ENCODE results near the gene ZNF223.

ZNF223 gene

DNA sequence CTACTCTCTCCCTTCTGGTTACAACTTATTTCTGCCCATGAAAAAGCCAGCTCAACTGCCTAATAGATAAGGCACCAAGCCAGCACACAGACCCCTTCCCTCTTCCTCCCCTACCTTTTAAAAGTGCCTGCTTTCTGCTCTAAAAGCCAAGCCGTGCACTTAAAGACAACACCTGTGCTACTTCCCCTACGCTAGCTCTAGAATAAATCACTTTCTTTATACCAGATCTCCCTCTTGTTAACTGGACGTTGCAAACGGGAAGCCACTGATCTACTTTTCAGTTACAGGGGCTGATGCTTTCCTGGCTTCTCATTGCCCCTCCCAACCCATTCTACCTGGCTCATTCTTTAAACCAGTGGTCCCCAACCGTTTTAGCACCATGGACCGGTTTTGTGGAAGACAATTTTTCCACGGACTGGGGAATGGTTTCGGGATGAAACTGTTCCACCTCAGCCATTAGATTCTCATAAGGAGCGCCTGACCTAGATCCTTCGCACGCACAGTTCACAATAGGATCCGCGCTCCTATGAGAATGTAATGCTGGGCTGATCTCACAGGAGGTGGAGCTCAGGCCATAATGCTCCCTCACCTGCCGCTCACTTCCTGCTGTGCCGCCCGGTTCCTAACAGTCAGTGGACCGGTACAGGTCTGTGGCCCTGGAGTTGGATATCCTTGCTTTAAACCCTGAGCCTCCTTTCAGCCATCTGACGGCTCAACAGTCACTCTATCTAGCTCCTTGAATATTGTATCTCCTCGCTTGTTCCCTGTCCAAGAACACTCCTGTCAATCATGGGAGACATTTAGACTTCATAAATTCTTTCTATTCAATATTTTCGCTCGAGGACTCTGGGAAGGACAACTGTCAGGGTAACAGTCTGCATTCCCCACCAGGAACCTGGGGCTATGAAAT, 841 bp upstream of the ZNF223 start:
- peak overlapping the region; percentile 78 for H3K27ac Mint-ChIP-seq
- H3K27me3 Mint-ChIP-seq, result peaks cover 24% of the 10 kb centered on the region
- H3K36me3 Mint-ChIP-seq (ENCODE audit: low read depth), result peaks cover 31% of the 10 kb centered on the region
- H3K9me3 Mint-ChIP-seq, result peaks cover 49% of the 10 kb centered on the region
- H3K4me3 Mint-ChIP-seq, result peak overlapping the region; percentile 87
- peaks cover 29% of the 10 kb centered on the region for H3K4me1 Mint-ChIP-seq (ENCODE audit: low read depth)

DNA sequence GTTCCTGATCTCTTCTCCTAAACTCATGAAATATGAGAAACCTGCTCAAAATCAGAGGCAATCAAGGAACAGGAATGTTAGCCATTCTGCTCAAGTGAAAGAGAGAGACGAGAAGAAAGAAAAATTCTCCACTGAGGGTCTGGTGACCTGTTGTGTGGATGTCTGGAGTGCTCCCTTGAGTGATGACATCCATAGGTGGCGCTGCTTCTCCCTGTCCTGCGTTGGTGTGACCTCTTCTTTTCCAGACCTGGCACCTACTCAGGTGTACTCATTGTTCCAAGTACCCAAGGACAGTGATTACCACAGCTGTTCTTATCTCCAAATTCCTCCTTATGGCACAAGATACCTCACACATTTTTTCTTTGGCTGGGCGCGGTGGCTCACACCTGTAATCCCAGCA, 4.0 kb downstream of the ZNF223 start:
- Mint-ChIP-seq H3K27ac (no peak overlapping the region), H3K4me3 (no peak overlapping the region), H3K27me3 (peaks cover 1% of the 10 kb centered on the region), H3K4me1 (ENCODE audit: low read depth) (peaks cover 23% of the 10 kb centered on the region), H3K36me3 (ENCODE audit: low read depth) (peaks cover 66% of the 10 kb centered on the region), H3K9me3 (peaks cover 40% of the 10 kb centered on the region)

DNA sequence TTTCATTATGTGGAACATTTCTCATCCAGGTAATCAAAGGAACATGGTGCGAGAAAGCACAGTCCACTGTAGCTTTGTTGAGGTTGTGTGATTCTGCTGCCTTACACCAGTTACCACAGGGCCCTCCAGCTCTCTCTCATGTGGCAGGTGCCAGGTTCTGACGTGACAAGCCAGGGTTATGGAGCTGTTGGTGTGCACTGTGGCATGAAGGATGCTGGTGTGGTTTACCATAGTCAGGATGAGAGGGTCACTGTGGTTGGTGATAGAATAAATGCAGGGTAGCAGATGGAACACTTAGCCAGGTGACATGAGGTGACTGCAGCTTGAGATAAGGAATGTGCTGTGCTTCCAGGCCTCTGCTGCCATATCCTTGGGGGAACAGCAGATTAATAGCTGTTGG, 7.4 kb downstream of the ZNF223 start:
- no peak overlapping the region for H3K27ac Mint-ChIP-seq
- H3K36me3 Mint-ChIP-seq (ENCODE audit: low read depth), result peaks cover 84% of the 10 kb centered on the region
- no peaks in the 10 kb centered on the region for H3K27me3 Mint-ChIP-seq
- peaks cover 42% of the 10 kb centered on the region for H3K9me3 Mint-ChIP-seq
- no peak overlapping the region for H3K4me3 Mint-ChIP-seq
- H3K4me1 Mint-ChIP-seq (ENCODE audit: low read depth), result no peaks in the 10 kb centered on the region

DNA sequence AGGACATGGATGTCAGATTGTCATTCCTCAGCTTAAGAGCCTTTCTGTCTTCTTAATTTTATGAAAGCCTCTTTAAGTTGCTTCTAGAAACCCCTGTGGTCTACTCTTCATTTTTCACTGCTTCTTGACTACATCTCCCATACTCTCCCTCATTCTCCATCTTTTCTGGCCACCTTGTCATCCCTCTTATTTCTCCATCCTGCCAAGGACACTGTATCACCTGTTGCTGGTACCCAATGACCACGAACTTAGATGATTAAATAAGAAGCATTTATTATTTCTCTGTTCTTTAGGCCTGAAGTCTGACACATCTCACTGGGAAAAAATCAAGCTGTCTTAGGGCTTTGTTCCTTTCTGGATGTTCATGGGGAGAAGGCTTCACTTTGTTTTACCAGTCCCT, 9.2 kb downstream of the ZNF223 start:
- H3K4me3 Mint-ChIP-seq, result no peak overlapping the region
- H3K36me3 Mint-ChIP-seq (ENCODE audit: low read depth), result peaks cover 81% of the 10 kb centered on the region
- no peaks in the 10 kb centered on the region for H3K4me1 Mint-ChIP-seq (ENCODE audit: low read depth)
- H3K9me3 Mint-ChIP-seq, result peaks cover 32% of the 10 kb centered on the region
- H3K27me3 Mint-ChIP-seq, result no peaks in the 10 kb centered on the region
- H3K27ac Mint-ChIP-seq, result no peak overlapping the region

DNA sequence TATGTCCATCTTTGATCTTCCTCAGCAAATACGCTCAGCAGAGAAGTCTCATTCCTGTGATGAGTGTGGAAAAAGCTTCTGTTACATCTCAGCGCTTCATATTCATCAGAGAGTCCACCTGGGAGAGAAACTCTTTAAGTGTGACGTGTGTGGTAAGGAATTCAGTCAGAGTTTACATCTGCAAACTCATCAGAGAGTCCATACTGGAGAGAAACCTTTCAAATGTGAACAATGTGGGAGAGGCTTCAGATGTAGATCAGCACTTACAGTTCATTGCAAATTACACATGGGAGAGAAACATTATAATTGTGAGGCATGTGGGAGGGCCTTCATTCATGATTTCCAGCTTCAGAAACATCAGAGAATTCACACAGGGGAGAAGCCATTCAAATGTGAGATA, 14.5 kb downstream of the ZNF223 start:
- Mint-ChIP-seq H3K4me3 (no peak overlapping the region), H3K27me3 (no peaks in the 10 kb centered on the region), H3K4me1 (ENCODE audit: low read depth) (peaks cover 5% of the 10 kb centered on the region), H3K27ac (no peak overlapping the region), H3K36me3 (ENCODE audit: low read depth) (peaks cover 68% of the 10 kb centered on the region), H3K9me3 (peaks cover 53% of the 10 kb centered on the region)

DNA sequence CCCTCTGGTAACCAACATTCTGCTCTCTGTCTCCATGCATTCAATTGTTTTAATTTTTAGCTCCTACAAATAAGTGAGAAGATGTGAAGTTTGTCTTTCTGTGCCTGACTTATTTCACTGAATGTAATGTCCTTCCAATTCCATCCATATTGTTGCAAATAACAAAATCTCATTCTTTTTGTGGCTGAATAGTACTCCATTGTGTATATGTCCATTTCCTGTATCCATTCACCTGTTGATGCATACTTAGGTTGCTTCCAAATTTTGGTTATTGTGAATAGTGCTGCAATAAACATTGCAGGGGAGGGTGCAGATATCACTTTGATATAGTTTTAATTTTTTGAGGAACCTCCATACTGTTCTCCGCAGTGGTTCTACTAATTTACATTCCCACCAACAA, 17.6 kb downstream of the ZNF223 start:
- H3K4me3 Mint-ChIP-seq, result no peak overlapping the region
- peaks cover 53% of the 10 kb centered on the region for H3K9me3 Mint-ChIP-seq
- peaks cover 46% of the 10 kb centered on the region for H3K36me3 Mint-ChIP-seq (ENCODE audit: low read depth)
- H3K27me3 Mint-ChIP-seq, result no peaks in the 10 kb centered on the region
- peaks cover 25% of the 10 kb centered on the region for H3K4me1 Mint-ChIP-seq (ENCODE audit: low read depth)
- H3K27ac Mint-ChIP-seq, result no peak overlapping the region

DNA sequence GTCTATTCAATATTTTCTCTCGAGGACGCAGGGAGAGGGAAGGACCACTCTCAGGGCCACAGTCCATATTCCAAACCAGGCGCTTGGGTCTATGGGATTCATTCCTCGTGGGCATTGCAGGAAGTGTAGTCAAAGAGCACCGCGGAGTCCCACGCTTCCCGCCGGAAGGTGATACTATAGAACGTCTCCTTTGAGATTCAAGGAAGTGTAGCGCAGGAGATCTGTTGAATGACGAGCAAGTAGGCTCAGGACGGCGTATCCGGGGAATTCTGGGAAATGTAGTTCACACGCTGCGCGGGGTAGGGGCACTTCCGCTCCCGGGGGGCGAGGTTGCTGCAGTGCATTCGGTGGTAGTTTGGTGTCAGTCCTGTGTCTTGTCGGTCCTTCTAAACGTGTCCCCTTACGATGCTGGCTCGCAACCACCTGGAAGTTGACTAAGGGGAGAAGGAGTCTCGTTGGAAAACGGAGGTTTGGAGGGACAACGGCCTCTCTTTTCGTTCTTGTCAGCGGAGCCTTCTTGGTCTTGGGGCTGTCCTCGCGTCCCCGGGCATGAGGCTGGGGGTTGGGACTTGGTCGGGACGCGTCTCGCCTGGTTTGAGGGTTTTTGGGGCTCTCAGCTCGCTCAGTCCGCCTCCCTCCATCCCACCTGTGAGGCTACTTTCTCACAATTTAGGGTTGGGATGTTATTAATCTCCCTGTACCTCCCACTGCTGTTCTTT, 20.1 kb downstream of the ZNF223 start, which contains the start of gene ZNF284:
Gene ZNF284, plus strand, starts transcription at position 336 of the 719 bp plus-strand sequence. CDS start 4,231 bp downstream, outside the sequence.
- Mint-ChIP-seq H3K9me3 (peaks cover 40% of the 10 kb centered on the region), H3K36me3 (ENCODE audit: low read depth) (peaks cover 33% of the 10 kb centered on the region), H3K27me3 (no peaks in the 10 kb centered on the region), H3K4me1 (ENCODE audit: low read depth) (peaks cover 25% of the 10 kb centered on the region), H3K4me3 (peak within 1 kb of the TSS; percentile 87), H3K27ac (peak within 1 kb of the TSS; percentile 66)

DNA sequence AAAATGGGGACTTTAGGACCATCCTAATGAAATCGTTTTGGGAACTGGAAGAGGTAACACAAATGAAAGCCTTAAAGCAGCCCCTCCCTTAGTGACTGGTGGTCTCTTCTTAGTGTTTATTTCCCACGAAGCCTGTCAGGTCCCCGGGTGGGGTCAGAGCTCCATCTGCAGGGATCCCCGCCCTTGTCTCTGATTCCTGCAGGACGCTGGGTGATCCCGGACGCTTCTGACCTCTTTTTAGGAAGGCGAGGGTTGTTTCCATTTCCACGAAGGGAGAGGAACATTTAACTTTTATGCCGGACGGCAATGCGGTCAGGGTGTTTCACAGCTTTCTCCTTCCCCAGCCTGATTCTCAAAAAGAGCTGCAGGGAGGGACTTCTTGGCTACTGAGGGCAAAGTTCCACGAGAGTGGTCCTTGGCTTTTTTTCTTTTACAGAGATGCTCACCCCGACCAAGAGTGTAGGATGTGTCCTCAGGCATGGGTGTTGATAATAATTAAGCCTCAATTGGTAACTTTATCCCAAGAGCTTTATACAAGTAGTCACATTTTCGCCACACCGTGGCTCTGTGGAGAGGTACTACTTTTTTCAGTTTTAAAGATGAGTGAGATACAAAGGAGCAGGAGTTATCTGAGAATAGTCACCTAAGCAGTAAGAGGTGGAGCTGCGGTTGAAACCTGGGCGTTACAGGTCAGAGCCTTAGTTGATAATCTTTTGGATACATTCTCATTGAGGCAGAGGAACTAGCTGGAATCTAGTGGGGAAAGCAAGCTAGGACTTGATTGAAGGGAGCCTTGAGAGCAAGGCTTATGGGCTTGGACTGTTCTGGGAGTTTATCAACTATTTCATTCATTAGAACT, 20.9 kb downstream of the ZNF223 start:
- Mint-ChIP-seq H3K27ac (no peak overlapping the region), H3K27me3 (no peaks in the 10 kb centered on the region), H3K9me3 (peaks cover 35% of the 10 kb centered on the region), H3K4me3 (peak overlapping the region; percentile 87), H3K36me3 (ENCODE audit: low read depth) (peaks cover 34% of the 10 kb centered on the region), H3K4me1 (ENCODE audit: low read depth) (peaks cover 25% of the 10 kb centered on the region)

DNA sequence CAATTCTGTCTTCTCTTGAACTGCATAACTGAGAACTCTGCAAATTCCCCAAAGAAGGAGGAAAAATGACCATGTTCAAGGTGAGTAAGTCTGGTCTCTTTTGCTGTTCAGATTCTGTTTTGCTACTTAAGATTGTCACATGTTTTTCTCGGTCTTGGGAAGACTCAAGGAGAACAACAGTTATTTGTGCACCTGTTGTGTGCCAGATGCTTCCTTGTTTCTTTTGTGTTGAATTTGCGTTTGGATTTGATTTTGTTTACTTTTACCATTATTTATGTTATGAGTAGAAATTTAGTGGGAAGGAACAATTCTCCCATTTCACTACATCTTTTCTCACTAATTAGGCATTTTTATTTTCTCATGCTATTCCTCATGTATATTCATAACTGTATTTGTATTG, 24.5 kb downstream of the ZNF223 start:
- no peak overlapping the region for H3K27ac Mint-ChIP-seq
- no peak overlapping the region for H3K4me3 Mint-ChIP-seq
- H3K4me1 Mint-ChIP-seq (ENCODE audit: low read depth), result peaks cover 20% of the 10 kb centered on the region
- H3K36me3 Mint-ChIP-seq (ENCODE audit: low read depth), result peaks cover 43% of the 10 kb centered on the region
- H3K9me3 Mint-ChIP-seq, result peaks cover 10% of the 10 kb centered on the region
- no peaks in the 10 kb centered on the region for H3K27me3 Mint-ChIP-seq

DNA sequence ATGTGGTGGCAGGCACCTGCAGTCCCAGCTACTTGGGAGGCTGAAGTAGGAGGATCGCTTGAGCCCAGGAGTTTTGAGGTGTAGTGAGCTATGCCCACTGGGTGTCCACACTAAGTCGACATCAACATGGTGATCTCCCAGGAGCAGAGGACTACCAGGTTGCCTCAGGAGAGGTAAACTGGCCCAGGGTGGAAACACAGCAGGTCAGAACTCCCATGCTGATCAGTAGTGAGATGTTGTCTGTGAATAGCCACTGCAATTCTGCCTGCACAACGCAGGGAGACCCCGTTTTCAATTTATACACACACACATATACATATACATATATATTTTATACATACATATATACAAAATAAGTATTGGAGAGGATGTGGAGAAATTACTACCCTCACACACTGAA, 40.3 kb downstream of the ZNF223 start:
- Mint-ChIP-seq H3K9me3 (peaks cover 5% of the 10 kb centered on the region), H3K4me3 (no peak overlapping the region), H3K27me3 (no peaks in the 10 kb centered on the region), H3K36me3 (ENCODE audit: low read depth) (peaks cover 16% of the 10 kb centered on the region), H3K27ac (no peak overlapping the region), H3K4me1 (ENCODE audit: low read depth) (peaks cover 21% of the 10 kb centered on the region)

DNA sequence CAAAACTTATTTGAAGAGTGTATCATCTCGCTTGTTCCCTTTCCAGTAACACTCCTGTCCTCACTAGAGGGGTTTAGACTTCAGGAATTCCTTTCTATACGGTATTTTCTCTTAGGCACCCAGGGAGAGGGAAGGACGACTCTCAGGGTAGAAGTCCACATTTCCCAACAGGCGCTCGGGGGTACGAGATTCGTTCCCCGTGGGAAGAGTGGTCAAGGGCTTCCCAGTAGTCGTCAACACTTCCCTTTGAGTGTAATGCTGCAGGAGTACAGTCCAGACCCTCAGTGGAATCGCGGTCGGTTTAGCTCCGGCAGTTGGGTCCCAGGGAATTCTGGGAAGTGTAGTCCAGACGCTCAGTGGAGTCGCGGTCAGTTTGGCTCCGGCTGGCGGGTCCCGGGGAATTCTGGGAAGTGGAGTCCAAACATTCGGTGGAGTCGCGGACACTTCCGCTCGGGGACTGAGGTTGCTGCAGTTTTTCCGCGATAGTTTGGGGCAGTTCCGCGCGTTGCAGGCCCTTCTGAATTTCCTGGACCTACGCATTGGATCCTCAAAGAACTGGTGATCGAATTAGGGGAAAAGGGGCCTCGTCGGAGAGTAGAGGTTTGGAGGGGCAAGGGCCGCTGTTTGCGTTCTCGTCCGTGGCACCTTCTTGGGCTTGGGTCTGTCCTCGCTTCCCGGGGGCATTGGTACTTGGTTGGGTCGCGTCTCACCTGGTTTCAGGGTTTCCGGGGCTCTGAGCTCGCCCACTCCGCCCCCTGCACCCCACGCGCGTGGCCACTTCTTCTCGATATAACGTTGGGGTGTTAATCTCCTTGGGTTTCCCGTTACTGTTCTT, 42.3 kb downstream of the ZNF223 start, which contains the start of gene ZNF224:
Gene ZNF224, plus strand, starts transcription at position 431 of the 835 bp plus-strand sequence. CDS start 3,513 bp downstream, outside the sequence.
- Mint-ChIP-seq H3K4me1 (ENCODE audit: low read depth) (peaks cover 21% of the 10 kb centered on the region), H3K27ac (peak within 1 kb of the TSS; percentile 85), H3K4me3 (peak within 1 kb of the TSS; percentile 96), H3K27me3 (no peaks in the 10 kb centered on the region), H3K36me3 (ENCODE audit: low read depth) (peaks cover 31% of the 10 kb centered on the region), H3K9me3 (peaks cover 8% of the 10 kb centered on the region)

DNA sequence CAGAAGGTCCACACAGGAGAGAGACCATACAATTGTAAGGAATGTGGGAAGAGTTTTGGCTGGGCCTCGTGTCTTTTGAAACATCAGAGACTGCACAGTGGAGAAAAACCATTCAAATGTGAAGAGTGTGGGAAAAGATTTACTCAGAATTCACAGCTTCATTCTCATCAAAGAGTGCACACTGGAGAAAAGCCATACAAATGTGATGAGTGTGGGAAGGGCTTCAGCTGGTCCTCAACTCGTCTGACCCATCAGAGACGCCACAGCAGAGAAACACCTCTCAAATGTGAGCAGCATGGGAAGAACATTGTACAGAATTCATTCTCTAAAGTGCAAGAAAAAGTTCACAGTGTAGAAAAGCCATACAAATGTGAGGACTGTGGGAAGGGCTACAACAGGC, 55.9 kb downstream of the ZNF223 start:
- no peak overlapping the region for H3K4me3 Mint-ChIP-seq
- peaks cover 81% of the 10 kb centered on the region for H3K36me3 Mint-ChIP-seq (ENCODE audit: low read depth)
- peaks cover 51% of the 10 kb centered on the region for H3K9me3 Mint-ChIP-seq
- peaks cover 6% of the 10 kb centered on the region for H3K4me1 Mint-ChIP-seq (ENCODE audit: low read depth)
- no peaks in the 10 kb centered on the region for H3K27me3 Mint-ChIP-seq
- H3K27ac Mint-ChIP-seq, result no peak overlapping the region

DNA sequence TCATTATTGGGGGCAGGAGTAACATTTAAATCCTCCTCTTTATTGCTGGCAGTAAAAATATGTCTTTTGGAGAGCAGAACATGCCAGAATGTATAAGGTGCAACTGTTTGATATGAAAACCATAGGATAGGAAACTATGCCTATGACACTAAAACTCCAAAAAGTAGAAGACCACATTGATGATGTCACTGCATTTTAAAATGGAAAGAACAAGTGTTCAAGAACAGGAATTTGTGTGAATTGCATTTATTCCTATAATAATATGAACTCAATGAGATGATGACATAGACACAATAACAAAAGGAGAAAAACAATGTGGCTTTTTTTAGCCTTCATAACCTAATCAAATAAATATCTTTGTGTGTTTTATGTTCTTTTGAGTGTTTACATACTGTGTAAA, 57.6 kb downstream of the ZNF223 start:
- Mint-ChIP-seq H3K36me3 (ENCODE audit: low read depth) (peaks cover 64% of the 10 kb centered on the region), H3K27ac (no peak overlapping the region), H3K9me3 (peaks cover 47% of the 10 kb centered on the region), H3K4me3 (no peak overlapping the region), H3K4me1 (ENCODE audit: low read depth) (peaks cover 11% of the 10 kb centered on the region), H3K27me3 (no peaks in the 10 kb centered on the region)
